Liver (tissue), 9 donors: ENCODE measurements around the gene TMEM125. TPM values are rescaled to one million over a fixed set of nuclear protein-coding genes. Genes with fewer than 3 reads are reported as not detected.

Experiments
- DNase-seq: peaks from one replicate; pipeline ENCODE4 v3.0.0-alpha.2; 2017; ENCODE audit warnings: low spot score
- H3K27ac ChIP-seq, 2 donors: one replicate each; pipeline ENCODE4 v1.7.0; 2013; ENCODE audit warnings: inconsistent platforms in 2 of 2, low read length in 2 of 2, control low read depth in 1 of 2, low read depth in 1 of 2, mild to moderate bottlenecking in 1 of 2
- H3K27me3 ChIP-seq, 4 donors: one replicate each; pipeline versions ENCODE4 v1.6.1 to v1.7.0; 2013; ENCODE audit warnings: low read length in 3 of 4, inconsistent platforms in 1 of 4, mild to moderate bottlenecking in 1 of 4, moderate library complexity in 1 of 4; ENCODE audit not compliant: control insufficient read depth in 4 of 4, insufficient read depth in 4 of 4
- H3K36me3 ChIP-seq, 4 donors: one replicate each; pipeline versions ENCODE4 v1.6.1 to v1.7.0; 2013; ENCODE audit warnings: low read length in 3 of 4, mild to moderate bottlenecking in 3 of 4, low read depth in 1 of 4, moderate library complexity in 1 of 4; ENCODE audit not compliant: control insufficient read depth in 4 of 4, insufficient read depth in 3 of 4
- H3K4me1 ChIP-seq, 4 donors: one replicate each; pipeline versions ENCODE4 v1.6.1 to v1.7.0; 2013; ENCODE audit warnings: low read length in 3 of 4, mild to moderate bottlenecking in 3 of 4, moderate library complexity in 1 of 4; ENCODE audit not compliant: control insufficient read depth in 4 of 4, insufficient read depth in 4 of 4
- H3K4me3 ChIP-seq, 3 donors: one replicate each; pipeline versions ENCODE4 v1.6.1 to v1.7.0; 2013; ENCODE audit warnings: low read length in 3 of 3, control low read depth in 1 of 3, low read depth in 1 of 3, mild to moderate bottlenecking in 1 of 3
- H3K9ac ChIP-seq, 2 donors: one replicate each; pipeline ENCODE4 v1.7.0; 2013; ENCODE audit warnings: low read length in 2 of 2, mild to moderate bottlenecking in 2 of 2, moderate library complexity in 2 of 2, control low read depth in 1 of 2, low read depth in 1 of 2
- H3K9me3 ChIP-seq, 4 donors: one replicate each; pipeline versions ENCODE4 v1.6.1 to v1.7.0; 2013; ENCODE audit warnings: low read length in 3 of 4; ENCODE audit not compliant: control insufficient read depth in 4 of 4
- EGR1 ChIP-seq, 2 donors: IDR thresholded peaks; 2 replicates each; pipeline ENCODE4 v1.6.1; 2016 to 2018; ENCODE audit warnings: antibody characterized with exemption in 2 of 2, low read depth in 2 of 2
- FOXA1 ChIP-seq: IDR thresholded peaks from 2 replicates; pipeline ENCODE4 v1.6.1; 2016; ENCODE audit warnings: antibody characterized with exemption
- FOXA2 ChIP-seq: IDR thresholded peaks from 2 replicates; pipeline ENCODE4 v1.6.1; 2016; ENCODE audit warnings: antibody characterized with exemption
- GABPA ChIP-seq, 2 donors: IDR thresholded peaks in 1 of 2; conservative IDR thresholded peaks in 1 of 2; 2 replicates each; pipeline ENCODE4 v1.6.1; 2016; ENCODE audit warnings: antibody characterized with exemption in 2 of 2, mild to moderate bottlenecking in 1 of 2, moderate library complexity in 1 of 2
- HNF4A ChIP-seq, 2 donors: conservative IDR thresholded peaks; 2 replicates each; pipeline ENCODE4 v1.6.1; 2016; ENCODE audit warnings: antibody characterized with exemption in 2 of 2, mild to moderate bottlenecking in 2 of 2
- HNF4G ChIP-seq: IDR thresholded peaks from 2 replicates; pipeline ENCODE4 v1.6.1; 2016; ENCODE audit warnings: antibody characterized with exemption
- JUND ChIP-seq, 2 donors: IDR thresholded peaks; 2 replicates each; pipeline ENCODE4 v1.6.1; 2016; ENCODE audit warnings: antibody characterized with exemption in 2 of 2
- NR2F2 ChIP-seq: IDR thresholded peaks from 2 replicates; pipeline ENCODE4 v1.6.1; 2016; ENCODE audit warnings: antibody characterized with exemption
- RAD21 ChIP-seq, 2 donors: IDR thresholded peaks; 2 replicates each; pipeline ENCODE4 v1.6.1; 2016; ENCODE audit warnings: antibody characterized with exemption in 2 of 2, mild to moderate bottlenecking in 2 of 2
- RXRA ChIP-seq, 2 donors: IDR thresholded peaks; 2 replicates each; pipeline ENCODE4 v1.6.1; 2017 to 2018; ENCODE audit warnings: antibody characterized with exemption in 2 of 2, mild to moderate bottlenecking in 1 of 2
- SP1 ChIP-seq: IDR thresholded peaks from 2 replicates; pipeline ENCODE4 v1.6.1; 2018; ENCODE audit warnings: antibody characterized with exemption, mild to moderate bottlenecking
- TAF1 ChIP-seq: conservative IDR thresholded peaks from 2 replicates; pipeline ENCODE4 v1.6.1; 2016; ENCODE audit warnings: antibody characterized with exemption, mild to moderate bottlenecking
- YY1 ChIP-seq: IDR thresholded peaks from 2 replicates; pipeline ENCODE4 v1.6.1; 2016; ENCODE audit warnings: antibody characterized with exemption, mild to moderate bottlenecking
- WGBS: extraction: QIAGEN DNeasy Blood & Tissue Kit; methylation state at CpG from one replicate; pipeline ENCODE4 v1.1.7; 2013; 5-methylcytosine and 5-hydroxymethylcytosine counted together
- polyA plus RNA-seq, 2 donors: library from polyadenylated mRNA; stranded (reverse) in 1 of 2; unstranded in 1 of 2; fragments of 200-250 nt in 1 of 2; fragments of >200 nt in 1 of 2; fragmentation: Nextera tagmentation in 1 of 2; extraction: Ambion mirVana in 1 of 2; gene quantifications; one replicate each; pipeline versions ENCODE4 v1.2.1 to v1.2.3, GENCODE V29; 2013 to 2015
- total RNA-seq, 2 donors: library from RNA; depleted of rRNA; stranded (reverse); fragments of >200 nt; gene quantifications; one replicate each; pipeline ENCODE4 v1.2.3, GENCODE V29; 2014
- TF ChIP-seq, protein P1 (sequence below): IDR thresholded peaks from 2 replicates; pipeline ENCODE4 v1.6.1; 2016; ENCODE audit warnings: antibody characterized with exemption
- TF ChIP-seq, protein P2 (sequence below): fragments of 150-350 bp; IDR thresholded peaks from 2 replicates; pipeline ENCODE4 v1.5.1; 2017; ENCODE audit warnings: improper control_type of control experiment, low read depth, low read length; ENCODE audit not compliant: missing input control
- TF ChIP-seq, protein P3 (sequence below): IDR thresholded peaks from 2 replicates; pipeline ENCODE4 v1.6.1; 2016; ENCODE audit warnings: antibody characterized with exemption
- TF ChIP-seq, protein P4 (sequence below): IDR thresholded peaks from 2 replicates; pipeline ENCODE4 v1.6.1; 2016; ENCODE audit warnings: antibody characterized with exemption, mild to moderate bottlenecking
- donor health status: healthy.
- donor health status: healthy.
- donor health status: healthy.
- donor health status: healthy.
- donor health status: healthy.

Gene TMEM125
- total and polyA plus RNA-seq, 4 donors, result 0.21 to 1.0 (median 0.69) TPM

DNA sequence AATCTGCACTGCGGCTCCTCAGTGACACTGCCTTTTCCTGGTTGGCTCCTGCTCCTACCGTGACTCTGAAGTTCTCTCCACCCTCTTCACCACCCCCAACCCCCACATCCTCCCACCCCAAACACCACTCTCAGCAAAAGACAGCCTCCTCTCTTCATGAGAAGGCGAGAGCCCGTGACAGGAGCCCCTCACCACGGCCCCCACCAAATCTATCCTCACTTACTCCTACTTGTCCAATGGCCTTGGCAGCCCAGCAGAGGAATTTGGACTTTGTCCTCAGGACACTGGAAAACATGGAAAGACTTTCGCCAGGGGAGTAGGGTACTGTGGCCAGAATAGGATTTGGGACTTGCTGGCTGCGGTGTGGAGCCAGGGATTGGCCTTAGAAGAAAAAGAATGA lies 6.9 kb downstream of the TMEM125 start:
- TF ChIP-seq RXRA (IDR thresholded peaks at IDR 0.05) (peak; percentile 73 to 84), FOXA2 (no peak), HNF4A (conservative IDR thresholded peaks at IDR 0.05) (peak; percentile 96 to 97), NR2F2 (peak; percentile 26), JUND (IDR thresholded peaks at IDR 0.05) (peak in 1 of 2 donors; percentile 35), YY1 (peak; percentile 63), HNF4G (peak; percentile 96), EGR1 (IDR thresholded peaks at IDR 0.05; ENCODE audit: low read depth in 2 of 2) (no peak), RAD21 (IDR thresholded peaks at IDR 0.05) (peak; percentile 15 to 54), SP1 (peak; percentile 78)
- TF ChIP-seq, protein P1, sequence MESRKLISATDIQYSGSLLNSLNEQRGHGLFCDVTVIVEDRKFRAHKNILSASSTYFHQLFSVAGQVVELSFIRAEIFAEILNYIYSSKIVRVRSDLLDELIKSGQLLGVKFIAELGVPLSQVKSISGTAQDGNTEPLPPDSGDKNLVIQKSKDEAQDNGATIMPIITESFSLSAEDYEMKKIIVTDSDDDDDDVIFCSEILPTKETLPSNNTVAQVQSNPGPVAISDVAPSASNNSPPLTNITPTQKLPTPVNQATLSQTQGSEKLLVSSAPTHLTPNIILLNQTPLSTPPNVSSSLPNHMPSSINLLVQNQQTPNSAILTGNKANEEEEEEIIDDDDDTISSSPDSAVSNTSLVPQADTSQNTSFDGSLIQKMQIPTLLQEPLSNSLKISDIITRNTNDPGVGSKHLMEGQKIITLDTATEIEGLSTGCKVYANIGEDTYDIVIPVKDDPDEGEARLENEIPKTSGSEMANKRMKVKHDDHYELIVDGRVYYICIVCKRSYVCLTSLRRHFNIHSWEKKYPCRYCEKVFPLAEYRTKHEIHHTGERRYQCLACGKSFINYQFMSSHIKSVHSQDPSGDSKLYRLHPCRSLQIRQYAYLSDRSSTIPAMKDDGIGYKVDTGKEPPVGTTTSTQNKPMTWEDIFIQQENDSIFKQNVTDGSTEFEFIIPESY, result no peak
- WGBS, result 35% methylated on average over 7 of the region's 7 CpGs
- Histone ChIP-seq H3K4me3 (peak overlapping the region in 2 of 3 donors; percentile 3 to 10), H3K27me3 (no peaks in the 10 kb centered on the region), H3K36me3 (no peaks in the 10 kb centered on the region), H3K9me3 (no peaks in the 10 kb centered on the region), H3K9ac (peak overlapping the region in 1 of 2 donors; percentile 42), H3K27ac (peak overlapping the region; percentile 52 to 65), H3K4me1 (peaks cover 11 to 49% (median 32%) of the 10 kb centered on the region in 4 donors)
- no peak for DNase-seq

DNA sequence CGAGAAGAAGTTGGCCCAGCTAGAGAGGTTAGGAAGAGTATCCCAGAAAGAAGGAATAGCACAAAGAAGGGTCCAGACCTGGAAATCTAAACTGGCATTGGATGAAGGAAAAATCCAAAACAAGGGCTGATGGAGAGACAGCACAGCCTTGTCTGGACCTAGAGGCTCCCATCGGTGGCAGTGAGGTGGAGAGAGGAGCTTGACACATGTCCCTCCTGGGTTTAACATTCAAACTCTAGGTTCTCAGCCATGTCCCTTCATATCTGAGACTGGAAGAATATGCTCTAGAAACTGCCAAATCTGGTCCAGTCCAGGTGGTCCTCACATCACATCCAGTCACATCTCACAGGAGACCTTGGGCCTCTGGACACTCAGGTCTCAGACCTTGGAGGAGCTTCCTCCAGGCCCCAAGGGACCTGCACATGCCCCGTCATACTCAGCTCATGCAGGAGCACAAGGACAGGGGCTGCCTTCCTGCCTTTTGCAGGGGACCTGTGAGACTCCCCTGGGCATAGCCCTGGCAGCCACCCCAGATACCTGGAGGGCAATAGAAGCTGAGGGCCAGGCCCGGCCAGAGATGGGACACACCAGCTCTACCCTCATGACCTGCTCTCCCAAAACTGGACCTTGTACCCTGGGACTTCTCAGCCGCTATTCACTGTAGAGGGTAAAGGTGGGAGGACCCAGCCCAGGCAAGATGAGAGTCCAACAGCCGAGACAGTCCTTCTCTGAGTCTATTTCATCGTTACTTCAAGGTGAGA lies 7.5 kb downstream of the TMEM125 start:
- 49% methylated on average over 7 of the region's 7 CpGs for WGBS
- TF ChIP-seq YY1, result no peak
- TF ChIP-seq, protein P2, sequence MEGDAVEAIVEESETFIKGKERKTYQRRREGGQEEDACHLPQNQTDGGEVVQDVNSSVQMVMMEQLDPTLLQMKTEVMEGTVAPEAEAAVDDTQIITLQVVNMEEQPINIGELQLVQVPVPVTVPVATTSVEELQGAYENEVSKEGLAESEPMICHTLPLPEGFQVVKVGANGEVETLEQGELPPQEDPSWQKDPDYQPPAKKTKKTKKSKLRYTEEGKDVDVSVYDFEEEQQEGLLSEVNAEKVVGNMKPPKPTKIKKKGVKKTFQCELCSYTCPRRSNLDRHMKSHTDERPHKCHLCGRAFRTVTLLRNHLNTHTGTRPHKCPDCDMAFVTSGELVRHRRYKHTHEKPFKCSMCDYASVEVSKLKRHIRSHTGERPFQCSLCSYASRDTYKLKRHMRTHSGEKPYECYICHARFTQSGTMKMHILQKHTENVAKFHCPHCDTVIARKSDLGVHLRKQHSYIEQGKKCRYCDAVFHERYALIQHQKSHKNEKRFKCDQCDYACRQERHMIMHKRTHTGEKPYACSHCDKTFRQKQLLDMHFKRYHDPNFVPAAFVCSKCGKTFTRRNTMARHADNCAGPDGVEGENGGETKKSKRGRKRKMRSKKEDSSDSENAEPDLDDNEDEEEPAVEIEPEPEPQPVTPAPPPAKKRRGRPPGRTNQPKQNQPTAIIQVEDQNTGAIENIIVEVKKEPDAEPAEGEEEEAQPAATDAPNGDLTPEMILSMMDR, result no peak
- TF ChIP-seq, protein P3, sequence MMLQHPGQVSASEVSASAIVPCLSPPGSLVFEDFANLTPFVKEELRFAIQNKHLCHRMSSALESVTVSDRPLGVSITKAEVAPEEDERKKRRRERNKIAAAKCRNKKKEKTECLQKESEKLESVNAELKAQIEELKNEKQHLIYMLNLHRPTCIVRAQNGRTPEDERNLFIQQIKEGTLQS, result no peak
- peak; percentile 83 for TF ChIP-seq HNF4G
- TF ChIP-seq, protein P1, result no peak
- no peak for TF ChIP-seq EGR1 (IDR thresholded peaks at IDR 0.05; ENCODE audit: low read depth in 2 of 2)
- TF ChIP-seq RAD21 (IDR thresholded peaks at IDR 0.05), result peak in 1 of 2 donors; percentile 34
- peak in 1 of 2 donors; percentile 37 for TF ChIP-seq JUND (IDR thresholded peaks at IDR 0.05)
- TF ChIP-seq RXRA (IDR thresholded peaks at IDR 0.05), result peak; percentile 75 to 76
- TF ChIP-seq FOXA1, result no peak
- no peak for TF ChIP-seq GABPA (IDR thresholded peaks at IDR 0.05 in 1 of 2, conservative IDR thresholded peaks at IDR 0.05 in 1 of 2)
- TF ChIP-seq, protein P4, sequence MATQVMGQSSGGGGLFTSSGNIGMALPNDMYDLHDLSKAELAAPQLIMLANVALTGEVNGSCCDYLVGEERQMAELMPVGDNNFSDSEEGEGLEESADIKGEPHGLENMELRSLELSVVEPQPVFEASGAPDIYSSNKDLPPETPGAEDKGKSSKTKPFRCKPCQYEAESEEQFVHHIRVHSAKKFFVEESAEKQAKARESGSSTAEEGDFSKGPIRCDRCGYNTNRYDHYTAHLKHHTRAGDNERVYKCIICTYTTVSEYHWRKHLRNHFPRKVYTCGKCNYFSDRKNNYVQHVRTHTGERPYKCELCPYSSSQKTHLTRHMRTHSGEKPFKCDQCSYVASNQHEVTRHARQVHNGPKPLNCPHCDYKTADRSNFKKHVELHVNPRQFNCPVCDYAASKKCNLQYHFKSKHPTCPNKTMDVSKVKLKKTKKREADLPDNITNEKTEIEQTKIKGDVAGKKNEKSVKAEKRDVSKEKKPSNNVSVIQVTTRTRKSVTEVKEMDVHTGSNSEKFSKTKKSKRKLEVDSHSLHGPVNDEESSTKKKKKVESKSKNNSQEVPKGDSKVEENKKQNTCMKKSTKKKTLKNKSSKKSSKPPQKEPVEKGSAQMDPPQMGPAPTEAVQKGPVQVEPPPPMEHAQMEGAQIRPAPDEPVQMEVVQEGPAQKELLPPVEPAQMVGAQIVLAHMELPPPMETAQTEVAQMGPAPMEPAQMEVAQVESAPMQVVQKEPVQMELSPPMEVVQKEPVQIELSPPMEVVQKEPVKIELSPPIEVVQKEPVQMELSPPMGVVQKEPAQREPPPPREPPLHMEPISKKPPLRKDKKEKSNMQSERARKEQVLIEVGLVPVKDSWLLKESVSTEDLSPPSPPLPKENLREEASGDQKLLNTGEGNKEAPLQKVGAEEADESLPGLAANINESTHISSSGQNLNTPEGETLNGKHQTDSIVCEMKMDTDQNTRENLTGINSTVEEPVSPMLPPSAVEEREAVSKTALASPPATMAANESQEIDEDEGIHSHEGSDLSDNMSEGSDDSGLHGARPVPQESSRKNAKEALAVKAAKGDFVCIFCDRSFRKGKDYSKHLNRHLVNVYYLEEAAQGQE, result peak; percentile 33
- TF ChIP-seq FOXA2, result no peak
- TF ChIP-seq SP1, result peak; percentile 66
- TF ChIP-seq HNF4A (conservative IDR thresholded peaks at IDR 0.05), result peak; percentile 96
- no peak for TF ChIP-seq TAF1
- peak overlapping the region; percentile 52 to 65 for H3K27ac ChIP-seq
- peaks cover 11 to 56% (median 36%) of the 10 kb centered on the region in 4 donors for H3K4me1 ChIP-seq
- H3K36me3 ChIP-seq, result no peaks in the 10 kb centered on the region
- H3K4me3 ChIP-seq, result no peak overlapping the region
- no peak overlapping the region for H3K9ac ChIP-seq
- no peaks in the 10 kb centered on the region for H3K27me3 ChIP-seq
- no peak for DNase-seq
- H3K9me3 ChIP-seq, result no peaks in the 10 kb centered on the region
